Medulla oblongata (tissue), 1 donor: ENCODE results near the gene MTMR3.
"Not testable (repeated sequence)": the region's sequence is repeated elsewhere in the genome, so short reads cannot be mapped to it uniquely, and the experiment has no call there.

ENCODE experiments used
- DNase-seq: peaks from one replicate; pipeline ENCODE4 v3.0.0-alpha.2; 2015; ENCODE audit errors: extremely low spot score

The MTMR3 gene

DNA sequence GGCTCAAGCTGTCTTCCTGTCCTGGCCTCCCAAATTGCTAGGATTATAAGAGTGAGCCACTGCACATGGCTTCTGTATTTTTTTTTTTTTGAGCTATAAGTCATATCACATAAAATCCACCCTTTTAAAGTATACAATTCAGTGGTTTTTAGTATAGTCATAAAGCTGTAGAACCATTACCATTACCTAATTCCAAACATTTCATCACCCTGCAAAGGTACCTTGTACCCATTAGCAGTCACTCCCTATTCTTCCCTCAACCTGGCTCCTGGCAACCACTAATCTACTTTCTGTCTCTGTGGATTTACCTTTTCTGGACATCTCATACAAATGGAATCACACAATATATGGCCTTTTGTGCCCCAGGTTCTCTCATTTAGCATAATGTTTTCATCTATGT lies 84.5 kb downstream of the MTMR3 start:
- DNase-seq: no peak

DNA sequence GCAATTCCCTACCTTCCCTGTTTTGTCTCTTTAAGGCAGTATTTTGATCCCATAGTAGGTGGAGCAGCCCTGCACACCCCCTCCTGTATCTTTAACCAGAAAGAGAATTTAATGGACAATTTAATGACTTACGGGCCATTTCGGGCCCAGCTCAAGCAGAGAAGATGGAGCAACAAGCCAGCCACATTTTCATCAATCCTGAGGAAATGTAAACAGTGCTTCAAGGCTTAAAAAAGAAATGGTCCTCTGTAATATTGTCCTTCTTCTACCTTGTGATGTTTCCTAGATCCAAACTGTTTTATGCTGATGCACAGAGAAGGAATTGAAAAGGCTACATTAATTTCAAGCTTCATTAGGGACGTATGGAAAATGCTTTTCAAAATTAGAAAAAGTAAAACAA lies 88.6 kb downstream of the MTMR3 start:
- DNase-seq: no peak

DNA sequence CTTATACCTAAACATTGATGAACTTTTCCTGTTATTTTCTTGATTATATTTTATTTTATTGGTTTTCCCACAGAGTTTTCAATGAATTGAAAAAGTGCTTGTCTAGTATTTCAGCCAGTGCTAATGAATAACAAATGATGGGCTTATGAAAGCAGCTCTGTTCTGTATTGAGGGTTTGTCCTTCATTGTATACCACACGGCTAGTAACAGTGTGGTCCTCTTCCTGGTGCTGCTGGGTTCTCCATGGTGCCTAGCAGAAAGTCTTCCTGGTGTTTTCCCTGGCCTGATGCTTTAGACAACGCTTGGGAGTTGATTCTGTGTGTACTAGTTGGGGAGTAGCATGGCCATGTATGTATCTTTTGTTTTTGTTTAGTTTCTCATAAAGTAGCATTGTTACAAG lies 89.1 kb downstream of the MTMR3 start:
- peak; percentile 66 for DNase-seq

DNA sequence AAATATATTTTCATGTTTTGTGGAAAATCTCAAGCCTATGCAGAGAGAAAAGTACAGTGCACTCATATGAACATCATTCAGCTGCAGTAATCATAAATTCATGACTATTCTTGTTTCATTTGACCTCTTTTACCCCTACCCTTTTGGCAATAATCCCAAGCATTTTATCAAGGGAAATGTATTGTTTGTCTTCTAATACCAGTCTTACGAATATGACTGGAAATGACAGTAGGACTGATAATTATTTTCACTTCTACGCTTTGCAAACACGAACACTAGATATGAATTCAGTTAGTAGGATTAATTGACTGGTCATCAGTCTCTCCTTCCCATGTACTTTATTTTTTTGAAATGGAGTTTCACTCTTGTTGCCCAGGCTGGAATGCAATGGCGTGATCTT lies 90.3 kb downstream of the MTMR3 start:
- DNase-seq: no peak

DNA sequence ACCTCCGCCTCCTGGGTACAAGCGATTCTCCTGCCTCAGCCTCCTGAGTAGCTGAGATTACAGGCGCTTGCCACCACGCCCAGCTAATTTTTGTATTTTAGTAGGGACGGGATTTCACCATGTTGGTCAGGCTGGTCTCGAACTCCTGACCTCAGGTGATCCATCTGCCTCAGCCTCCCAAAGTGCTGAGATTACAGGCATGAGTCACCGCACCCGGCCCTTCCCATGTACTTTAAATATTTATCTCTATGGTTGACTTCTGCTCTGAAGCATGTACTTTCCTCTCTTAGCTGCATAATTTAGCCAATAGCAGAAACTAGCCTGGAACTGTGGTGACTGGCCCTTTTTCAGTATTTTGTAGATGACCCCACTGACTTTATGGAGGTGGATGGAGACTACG lies 90.7 kb downstream of the MTMR3 start:
- DNase-seq: not testable (repeated sequence)

DNA sequence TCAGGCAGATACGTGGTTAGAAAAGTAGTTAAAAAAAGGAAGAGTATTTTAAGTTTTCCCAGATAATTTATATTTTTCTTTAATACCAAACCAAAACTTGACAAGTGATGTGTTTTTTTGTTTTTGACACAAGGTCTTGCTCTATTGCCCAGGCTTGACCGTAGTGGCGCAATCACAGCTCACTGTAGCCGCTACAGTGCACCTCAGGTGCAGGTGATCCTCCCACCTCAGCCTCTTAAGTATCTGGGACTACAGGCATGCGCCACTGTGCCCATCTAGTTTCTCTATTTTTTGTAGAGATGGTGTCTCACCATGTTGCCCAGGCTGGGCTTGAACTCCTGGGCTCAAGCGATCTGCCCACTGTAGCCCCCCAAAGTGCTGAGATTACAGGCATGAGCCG lies 92.5 kb downstream of the MTMR3 start:
- no peak for DNase-seq

DNA sequence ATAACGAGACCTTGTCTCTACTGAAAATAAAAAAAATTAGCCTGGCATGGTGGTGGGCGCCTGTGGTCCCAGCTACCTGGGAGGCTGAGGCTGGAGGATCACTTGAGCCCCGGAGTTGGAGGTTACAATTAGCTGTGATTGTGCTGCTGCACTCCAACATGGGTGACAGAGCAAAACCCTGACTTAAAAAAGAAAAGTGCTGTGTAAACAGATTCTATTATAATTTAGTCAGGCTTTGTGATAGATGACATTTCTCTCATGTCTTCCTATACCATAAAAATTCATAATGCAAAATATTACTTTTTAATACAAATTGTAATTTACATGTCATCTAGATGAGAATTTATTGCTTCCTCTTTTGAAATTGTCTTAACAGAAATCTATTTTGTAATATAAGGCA lies 94.1 kb downstream of the MTMR3 start:
- no peak for DNase-seq

DNA sequence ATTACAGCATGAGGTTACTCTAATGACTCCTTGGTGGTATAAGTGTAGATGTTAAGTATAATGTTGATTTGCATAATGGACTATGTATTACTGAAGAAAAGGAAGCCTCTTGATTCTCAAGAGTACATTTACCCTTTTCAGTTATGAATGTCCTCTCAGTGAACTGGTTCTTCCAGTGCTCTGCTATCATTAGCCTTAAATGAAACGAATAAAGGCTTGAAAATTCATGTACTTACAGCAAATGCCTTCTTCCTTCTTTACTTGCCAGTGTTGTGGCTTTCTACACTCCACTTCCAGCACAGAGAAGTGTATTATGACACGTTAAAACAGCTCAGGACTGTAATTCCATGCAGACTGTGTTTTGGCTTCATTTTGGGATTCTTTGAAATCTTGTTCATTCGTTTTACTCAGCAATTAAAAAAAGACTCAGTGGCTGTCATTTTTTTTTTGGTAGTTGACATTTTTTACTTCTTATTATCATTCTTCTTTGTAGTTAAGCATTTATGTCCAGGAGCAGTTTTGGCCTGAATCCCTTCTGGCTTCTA lies 96.9 kb downstream of the MTMR3 start:
- no peak for DNase-seq

DNA sequence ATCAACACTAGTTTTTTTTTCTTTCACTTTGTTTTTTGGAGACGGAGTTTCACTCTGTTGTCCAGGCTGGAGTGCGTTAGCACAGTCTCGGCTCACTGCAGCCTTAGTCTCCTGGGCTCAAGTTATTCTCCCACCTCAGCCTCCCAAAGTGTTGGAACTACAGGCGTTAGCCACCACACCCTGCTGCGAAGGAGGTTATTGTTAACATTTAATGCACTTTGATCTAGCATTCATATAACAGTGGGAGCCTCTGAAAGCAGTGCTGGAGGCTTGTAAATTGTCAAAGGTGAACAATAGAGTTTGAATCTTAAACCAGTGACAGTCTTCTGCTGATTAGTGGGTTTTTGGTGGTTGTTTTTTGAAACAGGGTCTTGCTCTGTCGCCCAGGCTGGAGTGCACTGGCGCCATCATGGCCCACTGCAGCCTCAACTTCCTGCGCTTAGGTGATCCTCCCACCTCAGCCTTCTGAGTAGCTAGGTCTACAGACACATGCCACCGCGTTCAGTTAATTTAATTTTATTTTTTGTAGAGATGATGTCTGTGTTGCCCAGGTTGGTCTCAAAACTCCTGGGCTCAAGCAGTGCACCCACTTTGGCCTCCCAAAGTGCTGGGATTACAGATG lies 100.4 kb downstream of the MTMR3 start:
- DNase-seq: no peak

DNA sequence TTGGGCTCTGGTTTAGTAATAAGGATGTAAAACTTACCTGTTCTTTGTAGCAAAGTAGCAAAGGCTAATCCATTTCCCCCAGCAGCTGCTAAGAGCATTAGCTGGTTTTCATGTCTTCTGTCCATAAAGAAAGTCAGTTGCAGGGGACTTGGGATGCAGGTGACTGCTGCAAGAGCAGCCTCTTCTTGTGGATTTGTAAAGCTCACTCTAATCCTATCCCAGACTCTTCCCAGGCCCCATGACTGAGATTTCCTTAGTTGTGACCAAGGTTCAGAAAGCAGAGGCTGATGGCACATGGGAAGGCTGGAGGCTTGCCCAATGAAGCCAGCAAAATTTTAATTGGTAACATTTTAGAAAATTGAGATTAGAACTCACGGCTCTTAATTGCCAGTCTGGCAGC lies 102.9 kb downstream of the MTMR3 start:
- no peak for DNase-seq

DNA sequence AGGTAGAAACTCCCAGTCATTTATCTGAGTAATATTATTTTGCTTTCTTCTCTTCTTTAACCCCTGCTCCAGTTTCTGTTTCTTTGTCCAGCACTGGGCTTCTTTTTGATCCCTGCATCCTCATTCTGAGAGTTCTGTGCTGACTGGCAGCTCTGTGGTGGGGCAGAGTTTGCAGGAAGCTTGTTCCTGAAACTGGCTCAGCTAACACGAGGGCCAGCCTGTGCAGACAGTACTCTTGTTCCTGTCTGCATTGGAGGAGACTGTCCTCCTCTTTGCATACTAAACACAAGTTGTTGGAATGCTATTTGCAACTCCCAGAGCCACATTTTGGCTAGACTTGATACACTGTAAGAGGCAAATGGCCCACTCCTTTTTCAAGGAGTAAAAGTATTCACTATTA lies 104.2 kb downstream of the MTMR3 start:
- peak; percentile 74 for DNase-seq

DNA sequence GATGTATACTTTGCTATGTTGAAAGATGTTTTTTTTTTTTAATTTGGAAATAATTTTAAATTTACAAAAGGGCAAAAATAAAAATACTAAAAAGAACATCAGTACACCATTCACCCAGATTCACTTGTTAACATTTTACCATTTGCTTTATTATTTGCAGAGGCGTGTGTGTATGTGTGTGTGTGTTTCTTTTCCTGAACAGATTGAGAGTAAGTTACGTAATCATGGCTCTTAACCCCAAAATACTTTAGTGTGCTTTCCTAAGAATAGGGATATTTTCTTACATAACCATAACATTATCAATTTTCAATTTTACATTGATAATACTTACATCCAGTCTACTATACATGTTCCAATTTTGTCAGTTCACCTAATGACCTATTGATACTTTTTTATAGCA lies 105.7 kb downstream of the MTMR3 start:
- DNase-seq: no peak

DNA sequence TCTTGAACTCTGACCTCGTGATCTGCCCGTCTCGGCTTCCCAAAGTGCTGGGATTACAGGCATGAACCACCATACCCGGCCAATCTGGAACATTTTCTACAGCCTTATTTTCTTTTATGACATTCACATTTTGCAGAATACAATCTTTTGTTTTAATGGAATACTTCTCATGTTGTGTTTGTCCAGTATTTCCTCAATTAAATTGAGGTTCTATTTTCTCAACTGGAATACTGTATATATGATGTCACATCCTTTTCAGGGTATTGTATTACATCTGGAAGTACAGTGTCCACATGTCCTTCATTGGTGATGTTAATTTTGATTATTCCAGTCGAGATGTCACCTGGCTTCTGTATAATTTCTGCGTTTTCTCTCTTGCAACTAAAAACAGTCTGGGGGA lies 106.5 kb downstream of the MTMR3 start:
- no peak for DNase-seq

DNA sequence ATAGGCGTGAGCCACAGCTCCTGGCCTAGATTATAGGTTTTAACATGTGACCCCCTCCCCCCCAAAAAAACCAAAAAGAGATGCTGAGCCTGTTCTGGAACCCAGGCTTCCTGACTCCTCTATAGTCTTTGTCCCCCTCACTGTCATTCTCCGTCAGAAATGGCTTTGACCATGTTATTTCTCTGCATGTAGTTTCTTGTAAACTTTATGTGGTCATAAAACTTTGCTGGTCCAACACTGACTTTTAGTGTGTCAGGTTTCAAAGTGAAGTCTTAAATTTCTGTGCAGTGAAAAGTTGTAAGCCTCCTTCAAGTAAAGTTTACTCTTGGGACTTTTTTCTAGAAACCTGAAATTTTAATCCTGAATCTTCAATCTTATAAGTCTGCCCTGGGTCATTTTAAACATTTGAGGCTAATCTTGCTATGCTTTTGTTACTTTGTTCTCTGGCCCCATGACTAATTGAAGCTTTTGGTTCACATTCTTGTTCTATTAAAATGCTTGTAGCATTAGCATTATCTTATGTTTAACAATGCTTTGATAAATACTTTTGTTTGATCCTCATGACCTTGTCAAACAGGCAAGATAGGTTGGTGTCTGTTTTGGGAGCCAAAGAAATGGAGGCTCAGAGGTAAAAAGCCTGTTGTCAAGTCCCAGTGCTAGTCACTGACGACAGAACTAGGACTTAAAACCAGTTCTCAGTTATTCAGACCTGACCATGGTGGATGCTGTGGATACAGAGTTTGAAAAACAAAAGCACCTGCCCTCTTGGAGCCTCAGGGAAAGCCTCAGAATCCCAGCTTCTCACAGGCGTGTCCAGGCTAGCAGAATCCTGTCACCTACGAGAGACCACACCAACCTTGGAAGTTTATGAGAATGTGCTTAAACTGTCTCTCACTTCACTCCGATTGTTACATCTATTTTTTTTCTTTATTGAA lies 109.6 kb downstream of the MTMR3 start:
- DNase-seq: no peak

DNA sequence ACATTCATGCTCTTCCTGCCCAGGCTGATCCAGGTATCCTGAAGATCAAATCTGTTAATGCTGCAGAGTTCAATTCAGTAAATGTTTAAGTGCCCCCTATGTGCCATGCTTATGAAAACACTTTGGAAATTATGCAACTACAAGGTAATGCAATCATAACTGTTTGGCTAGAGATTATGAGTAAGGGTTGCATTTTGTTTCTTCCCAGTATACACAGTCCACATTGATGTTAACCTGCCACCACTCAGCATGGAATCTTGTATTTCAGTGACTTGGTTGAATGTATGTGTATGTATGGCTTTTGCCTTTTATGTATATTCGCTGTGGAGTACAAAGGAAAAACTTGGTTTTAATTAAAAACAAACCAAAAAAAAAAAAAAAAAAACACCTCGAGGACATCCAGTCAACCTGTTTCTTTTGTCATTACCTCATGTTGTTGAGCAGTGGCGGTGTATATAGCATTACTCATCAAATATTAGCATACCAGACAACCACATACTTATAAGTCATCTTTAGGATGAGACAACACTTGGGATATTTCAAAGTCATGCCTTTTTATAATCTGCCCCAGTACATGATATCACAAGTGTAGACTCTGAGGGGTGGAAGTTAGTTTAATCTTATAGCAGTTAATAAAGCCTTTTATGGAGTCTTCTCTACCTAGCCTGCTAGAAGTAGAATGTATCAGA lies 111.2 kb downstream of the MTMR3 start:
- DNase-seq: no peak

DNA sequence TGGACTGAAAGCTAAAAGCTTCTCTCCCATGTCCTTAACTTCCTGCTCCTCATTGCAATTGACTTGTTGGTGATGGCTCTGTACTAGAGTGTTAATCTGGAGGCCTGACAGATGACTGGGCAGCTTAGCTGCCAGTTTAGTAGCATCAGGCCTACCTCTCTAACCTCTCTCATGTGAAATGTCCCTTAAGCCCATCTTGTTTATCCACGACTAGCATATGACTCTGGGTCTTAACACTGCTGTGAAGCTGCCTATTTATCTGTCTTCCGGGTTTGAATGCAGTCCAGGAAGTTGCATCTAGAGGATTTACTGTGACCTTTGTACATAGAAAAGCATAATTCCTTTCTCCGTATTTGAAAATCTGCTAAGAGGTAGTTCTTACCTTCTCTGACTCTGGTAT lies 112.0 kb downstream of the MTMR3 start:
- no peak for DNase-seq

DNA sequence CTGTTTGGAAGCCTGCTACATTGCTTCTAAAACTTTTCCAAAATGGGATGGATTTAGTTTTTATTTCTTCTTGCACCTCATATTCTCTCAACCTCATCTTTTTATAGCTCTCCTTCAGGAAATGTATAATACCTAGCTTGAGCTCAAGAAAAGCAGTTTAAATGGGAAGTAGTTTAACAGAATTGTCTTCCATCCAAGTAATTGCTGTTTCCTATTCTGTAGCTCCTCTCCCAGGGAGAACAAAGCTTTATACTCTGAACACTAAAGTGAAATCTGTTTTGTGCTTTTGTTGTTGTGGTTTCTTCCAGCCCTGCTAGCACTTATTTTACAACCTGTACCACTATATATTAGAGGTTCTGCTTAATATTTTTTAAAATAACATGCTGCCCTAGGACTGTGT lies 114.1 kb downstream of the MTMR3 start:
- no peak for DNase-seq

DNA sequence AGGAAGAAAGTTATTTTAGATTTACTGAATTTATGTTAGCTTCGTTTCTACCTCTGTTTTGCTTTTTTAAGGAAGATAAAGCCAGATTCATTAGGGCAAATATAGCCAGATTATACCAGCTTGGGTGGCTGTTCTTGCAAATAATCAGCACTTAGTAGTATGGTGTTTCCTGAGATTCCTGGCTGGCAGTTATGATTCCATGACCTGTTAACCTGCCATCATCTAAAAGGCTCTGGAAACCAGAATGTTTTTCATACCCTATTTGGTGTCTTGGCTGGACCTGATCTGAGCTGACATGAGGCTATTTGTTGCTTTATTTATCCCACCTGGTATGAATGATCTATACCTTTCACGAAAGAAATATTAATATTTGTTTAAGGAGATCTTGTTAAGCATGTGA lies 114.5 kb downstream of the MTMR3 start:
- DNase-seq: no peak

DNA sequence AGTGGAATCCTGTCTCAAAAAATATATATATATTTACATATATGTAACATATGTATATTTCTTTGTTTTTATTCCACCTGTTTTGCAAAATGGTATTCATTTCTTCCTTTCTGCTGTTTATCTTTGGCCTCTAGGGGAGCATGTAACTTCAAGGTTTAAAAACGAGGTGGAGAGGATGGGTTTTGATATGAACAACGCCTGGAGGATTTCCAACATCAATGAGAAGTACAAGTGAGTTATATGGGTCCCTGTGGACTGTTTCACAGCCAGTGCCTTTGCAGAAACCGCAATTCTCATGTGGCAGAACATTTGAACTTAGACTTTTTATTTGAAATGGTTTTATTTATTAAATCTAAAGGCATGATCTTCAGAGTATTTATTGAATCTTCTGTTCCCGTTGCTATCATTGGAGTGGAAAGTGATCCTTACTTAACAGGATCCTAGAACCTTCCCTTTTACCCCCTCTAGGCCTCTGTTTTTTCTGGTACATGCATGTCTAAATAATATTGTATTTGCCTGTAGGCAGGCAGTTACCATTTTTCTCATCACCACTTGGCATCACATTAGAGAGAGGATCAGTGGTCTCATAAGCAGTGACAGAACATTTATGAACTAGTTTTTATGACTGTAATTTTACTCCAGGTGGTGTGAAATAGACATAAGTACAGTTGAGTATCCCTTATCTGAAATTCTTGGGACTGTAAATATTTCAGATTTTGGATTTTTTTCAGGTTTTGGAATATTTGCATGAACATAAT lies 115.8 kb downstream of the MTMR3 start:
- no peak for DNase-seq

DNA sequence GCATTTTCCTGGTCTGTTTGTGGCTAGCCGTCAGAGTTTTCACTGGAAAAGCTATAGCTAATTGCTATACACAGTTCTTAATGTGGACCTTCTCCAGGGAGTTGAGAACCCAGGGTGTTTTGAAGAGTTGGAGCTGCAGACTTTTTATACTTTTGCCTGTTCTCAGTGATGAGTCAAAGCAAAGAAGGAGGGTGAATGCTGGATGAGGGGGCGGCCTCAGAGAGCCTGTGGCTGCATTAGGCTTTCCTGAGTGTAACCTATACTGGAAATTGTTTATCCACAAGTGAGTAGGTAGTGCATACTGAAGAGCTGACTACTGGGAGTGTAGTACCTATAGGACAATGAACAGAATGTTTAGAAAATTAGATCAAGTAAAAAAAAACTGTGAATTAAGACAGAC lies 117.6 kb downstream of the MTMR3 start:
- no peak for DNase-seq

DNA sequence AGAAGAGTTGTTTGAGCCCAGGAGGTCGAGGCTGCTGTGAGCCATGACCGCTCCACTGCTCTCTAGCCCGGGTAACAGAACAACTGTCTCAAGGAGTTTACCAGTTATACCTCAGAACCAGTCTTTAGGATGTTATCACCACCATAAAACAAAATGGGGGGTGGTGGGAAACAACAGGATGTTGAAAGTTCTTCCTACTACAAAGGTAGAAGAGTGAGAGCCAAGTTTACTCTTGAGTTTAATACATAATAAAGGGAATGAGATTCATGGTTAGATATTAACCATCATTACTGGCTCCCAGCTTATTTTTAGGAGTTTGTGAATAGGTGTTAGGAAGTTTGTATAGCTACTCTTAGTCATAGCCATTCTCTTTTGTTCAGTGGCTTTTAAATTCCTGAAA lies 118.5 kb downstream of the MTMR3 start:
- no peak for DNase-seq
